GM21619 (cell line): ENCODE results near the gene FASN.

Experiments
- ATAC-seq: cut with Tn5 transposase; IDR thresholded peaks from one replicate; pipeline ENCODE4 v1.9.1; 2021; ENCODE audit not compliant: unreplicated experiment

The FASN gene

GRCh38 chr17:82078433-82078832 is 19.6 kb downstream of the FASN start:
- ATAC-seq, result no peak

DNA sequence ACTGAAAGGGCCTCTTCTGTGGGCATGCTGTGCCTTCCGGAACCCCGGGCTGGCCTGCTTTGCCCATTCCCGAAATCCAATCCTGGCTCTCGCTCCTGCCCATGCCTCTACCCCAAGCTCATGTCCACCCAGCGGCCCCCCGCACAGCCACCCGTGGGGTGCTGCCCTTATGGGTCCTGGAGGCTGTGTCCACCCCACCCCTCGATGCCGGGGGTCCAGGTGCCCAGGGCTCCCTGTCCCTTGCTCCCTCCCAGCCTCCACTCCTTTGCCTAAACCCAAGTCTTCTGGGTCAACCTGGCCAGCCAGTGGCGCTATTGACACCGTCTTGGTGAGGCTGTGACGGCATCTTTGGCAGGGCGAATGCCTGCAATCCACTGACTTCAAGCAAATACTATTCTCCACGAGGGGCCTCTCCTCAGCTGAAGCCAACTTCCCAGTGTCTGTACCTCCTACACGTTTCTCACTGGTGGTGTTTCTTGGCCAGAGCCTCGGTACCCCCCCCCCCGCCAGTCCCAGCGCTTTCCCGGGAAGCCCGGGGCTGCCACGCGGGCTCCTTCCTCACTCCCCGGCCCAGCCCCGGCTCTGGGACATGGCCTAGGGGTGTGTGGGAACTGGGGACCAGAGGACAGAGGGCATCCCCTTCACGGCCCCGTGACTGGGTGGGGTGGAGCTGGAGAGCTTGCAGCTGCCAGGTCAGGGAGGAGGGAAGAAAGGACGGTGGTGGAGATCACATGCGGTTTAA is 20.2 kb downstream of the FASN start:
- no peak for ATAC-seq

GRCh38 chr17:82076785-82077591 is 21.0 kb downstream of the FASN start:
- no peak for ATAC-seq

- ATAC-seq, result no peak
These were observed 21.8 kb downstream of the FASN start for GRCh38 chr17:82076018-82076784.

DNA sequence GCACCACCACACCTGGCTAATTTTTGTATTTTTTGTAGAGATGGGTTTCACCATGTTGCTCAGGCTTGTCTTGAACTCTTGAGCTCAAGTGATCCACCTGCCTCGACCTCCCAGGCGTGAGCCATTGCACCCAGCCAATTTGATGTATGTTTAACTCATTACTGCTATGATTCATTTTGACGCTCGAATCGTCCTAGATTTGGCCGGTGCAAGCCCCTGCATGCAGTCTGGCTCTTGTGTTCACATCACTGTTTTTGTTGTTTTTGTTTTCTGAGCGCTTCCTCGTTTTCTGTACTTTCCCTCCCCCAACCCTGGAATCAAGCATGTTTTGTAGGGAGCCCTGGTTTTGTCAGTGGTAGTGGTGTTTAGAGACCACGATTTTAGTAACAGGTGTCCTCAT is 24.6 kb downstream of the FASN start:
- ATAC-seq, result no peak

GRCh38 chr17:82072827-82073226 is 25.2 kb downstream of the FASN start:
- ATAC-seq, result no peak

- ATAC-seq, result no peak
These were observed 27.4 kb downstream of the FASN start for GRCh38 chr17:82070611-82071010.

- ATAC-seq, result peak; percentile 47
These were observed 32.3 kb downstream of the FASN start, which contains the start of gene DUS1L for GRCh38 chr17:82065638-82066303. TSS of gene DUS1L (minus strand) at chr17:82065804. CDS start at chr17:82065059, 745 bp downstream.

- peak; percentile 27 for ATAC-seq
These were observed 32.8 kb downstream of the FASN start for GRCh38 chr17:82065193-82065637.

DNA sequence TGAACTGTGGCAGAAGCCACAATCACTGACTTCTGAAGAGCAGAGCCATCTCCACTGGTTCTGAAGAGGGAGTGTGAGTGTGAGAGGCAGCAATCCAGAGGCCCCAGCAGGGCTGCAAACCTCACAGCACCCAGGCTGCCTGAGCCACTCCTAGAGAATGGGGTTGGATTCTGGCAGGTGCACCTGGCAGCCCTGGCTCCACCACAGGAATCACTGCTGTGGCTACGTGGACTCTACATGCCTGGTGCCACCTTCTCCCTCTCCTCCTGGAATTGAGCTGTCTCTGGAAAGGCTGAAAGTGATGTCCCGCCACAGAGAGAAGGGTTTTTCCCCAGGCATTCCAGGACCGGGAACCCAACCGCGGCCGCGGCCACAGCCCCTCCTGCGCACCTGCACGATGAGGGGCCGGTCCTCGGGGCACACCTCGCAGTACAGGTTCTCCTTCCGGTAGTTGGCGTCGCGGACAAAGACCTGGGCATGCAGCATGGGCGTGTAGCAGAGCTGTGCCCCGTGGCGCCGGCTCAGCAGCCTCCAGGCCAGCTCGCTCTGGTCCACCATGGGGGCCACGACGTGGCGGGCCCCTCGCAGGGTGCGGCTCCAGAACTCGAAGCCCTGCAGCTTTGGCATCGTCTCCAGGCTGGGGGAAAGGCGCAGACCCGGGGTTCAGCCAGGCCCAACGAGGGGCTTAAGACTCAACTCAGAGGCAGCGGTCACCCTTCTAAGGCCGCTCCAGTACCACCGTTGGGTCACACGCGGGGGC is 33.4 kb downstream of the FASN start:
- no peak for ATAC-seq

DNA sequence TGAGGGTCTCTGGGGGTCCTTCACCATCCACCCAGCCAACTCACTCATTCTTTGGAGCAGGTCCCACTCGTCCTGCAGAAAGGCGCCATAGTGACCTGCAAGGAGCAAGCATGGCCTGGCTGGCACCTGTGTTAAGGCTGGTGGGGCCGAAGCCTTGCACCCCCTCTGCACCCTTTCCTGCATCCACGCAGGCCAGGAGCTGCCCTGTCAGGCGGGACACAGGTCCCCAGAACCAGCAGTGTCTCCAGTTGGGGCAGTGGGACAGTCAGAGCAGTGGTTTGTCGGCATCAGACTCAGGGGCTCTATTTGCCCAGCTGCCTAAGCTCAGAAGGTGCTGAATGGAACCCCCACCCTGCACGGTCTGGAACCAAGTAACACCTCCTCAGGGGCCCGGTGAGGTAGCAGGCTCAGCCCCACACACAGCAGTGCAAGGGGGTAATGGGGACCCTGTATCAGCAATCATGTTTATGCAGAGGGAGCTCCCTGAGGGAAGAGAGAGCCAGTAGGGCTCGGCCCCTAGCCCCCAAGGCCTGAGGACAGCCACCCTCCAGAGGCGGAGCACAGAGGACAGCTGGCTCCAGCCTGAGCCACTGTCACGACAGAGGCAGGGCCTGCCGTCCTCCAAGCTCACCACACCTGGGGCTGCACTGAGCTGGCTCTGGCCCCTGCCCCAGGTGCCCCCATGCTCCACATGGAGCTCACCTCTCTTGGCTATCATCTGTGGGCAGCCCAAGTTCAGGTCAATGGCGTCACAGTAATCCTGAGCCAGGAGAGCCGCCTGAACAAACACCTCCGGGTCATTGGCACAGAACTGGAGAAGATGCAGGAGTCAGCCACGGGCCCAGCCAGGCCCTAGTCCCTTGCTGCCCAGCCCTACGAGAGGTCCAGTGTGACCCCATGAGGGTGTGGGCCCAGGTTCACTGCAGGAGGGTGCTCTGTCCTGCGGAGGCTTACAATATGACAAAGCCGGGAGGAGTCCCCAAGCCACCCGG is 34.3 kb downstream of the FASN start:
- no peak for ATAC-seq

DNA sequence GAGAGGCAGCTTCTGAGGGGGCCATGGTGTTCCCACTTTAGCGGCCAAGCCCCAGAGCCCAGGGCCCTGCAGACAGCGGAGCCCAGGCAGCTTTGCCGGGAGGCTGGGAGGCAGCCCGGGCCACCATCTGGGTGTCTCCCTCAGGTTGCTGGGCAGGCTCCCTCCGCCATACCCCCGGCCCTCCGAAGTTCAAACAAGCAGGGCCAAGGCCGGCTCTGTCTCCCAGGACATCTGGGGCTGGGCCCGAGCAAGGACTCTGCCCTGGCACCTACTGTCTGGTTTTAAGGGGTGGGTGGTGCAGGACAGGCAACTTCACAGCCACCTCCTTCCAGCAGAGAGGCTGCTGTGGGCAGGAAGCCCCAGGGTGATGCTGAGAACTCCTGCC is 35.1 kb downstream of the FASN start:
- ATAC-seq, result no peak

- ATAC-seq, result no peak
These were observed 35.7 kb downstream of the FASN start for GRCh38 chr17:82062076-82062983.

GRCh38 chr17:82061047-82061925 is 36.8 kb downstream of the FASN start:
- no peak for ATAC-seq

- no peak for ATAC-seq
These were observed 37.4 kb downstream of the FASN start for GRCh38 chr17:82060614-82061013.

GRCh38 chr17:82060001-82060380 is 38.0 kb downstream of the FASN start:
- ATAC-seq, result no peak
